Hepatocyte (in vitro differentiated cells): ENCODE results near the gene ZNF430. TPM values are rescaled to one million over a fixed set of nuclear protein-coding genes. Genes with fewer than 3 reads are reported as not detected.

Source experiments
- DNase-seq: peaks from one replicate; pipeline ENCODE4 v3.0.0-alpha.2; 2016; ENCODE audit warnings: low spot score
- H2AFZ ChIP-seq: fragments of 200-600 bp; sonication (generic); 2 replicates; pipeline ENCODE4 v1.6.0; 2016; ENCODE audit warnings: antibody characterized with exemption, mild to moderate bottlenecking
- H3K27ac ChIP-seq: fragments of 200-600 bp; sonication (generic); 2 replicates; pipeline ENCODE4 v1.5.1; 2016; ENCODE audit warnings: mild to moderate bottlenecking
- H3K27me3 ChIP-seq: fragments of 200-600 bp; sonication (generic); 2 replicates; pipeline ENCODE4 v1.6.1; 2016
- H3K36me3 ChIP-seq: fragments of 200-600 bp; sonication (generic); replicated peaks from 2 replicates; pipeline ENCODE4 v1.5.1; 2016; ENCODE audit warnings: low read depth; ENCODE audit not compliant: insufficient read depth
- H3K4me1 ChIP-seq: fragments of 200-600 bp; sonication (generic); 2 replicates; pipeline ENCODE4 v1.5.1; 2016; ENCODE audit warnings: mild to moderate bottlenecking, moderate library complexity; ENCODE audit not compliant: insufficient read depth
- H3K4me2 ChIP-seq: fragments of 200-600 bp; sonication (generic); 2 replicates; pipeline ENCODE4 v1.6.0; 2016
- H3K4me3 ChIP-seq: fragments of 200-600 bp; sonication (generic); 2 replicates; pipeline ENCODE4 v1.5.1; 2016; ENCODE audit warnings: mild to moderate bottlenecking
- H3K79me2 ChIP-seq: fragments of 200-600 bp; sonication (generic); 2 replicates; pipeline ENCODE4 v1.6.0; 2017; ENCODE audit warnings: mild to moderate bottlenecking
- H3K9me2 ChIP-seq: fragments of 200-600 bp; sonication (generic); replicated peaks from 2 replicates; pipeline ENCODE4 v1.6.0; 2017; ENCODE audit warnings: mild to moderate bottlenecking; ENCODE audit not compliant: insufficient read depth
- H3K9me3 ChIP-seq: fragments of 200-600 bp; sonication (generic); 2 replicates; pipeline ENCODE4 v1.5.1; 2016; ENCODE audit warnings: low read depth, mild to moderate bottlenecking
- H4K20me1 ChIP-seq: fragments of 200-600 bp; sonication (generic); 2 replicates; pipeline ENCODE4 v1.6.0; 2016; ENCODE audit warnings: mild to moderate bottlenecking; ENCODE audit not compliant: insufficient read depth, poor library complexity, severe bottlenecking
- EZH2 ChIP-seq: fragments of 200-600 bp; sonication (generic); IDR thresholded peaks from 2 replicates; pipeline ENCODE4 v1.6.1; 2016; ENCODE audit warnings: antibody characterized with exemption, mild to moderate bottlenecking, borderline replicate concordance
- EZH2phosphoT487 ChIP-seq: fragments of 200-600 bp; sonication (generic); IDR thresholded peaks from one replicate; pipeline ENCODE4 v1.6.1; 2018; ENCODE audit warnings: antibody characterized with exemption, mild to moderate bottlenecking, low read depth, moderate library complexity; ENCODE audit not compliant: unreplicated experiment, severe bottlenecking
- WGBS: methylation state at CpG from one replicate; pipeline ENCODE4 v1.1.6; 2016; ENCODE audit warnings: low lambda C conversion rate; ENCODE audit errors: missing lambda C conversion rate; 5-methylcytosine and 5-hydroxymethylcytosine counted together
- polyA plus RNA-seq: library from polyadenylated mRNA; unstranded; fragments of >200 nt; fragmentation: Nextera tagmentation; extraction: Ambion mirVana; gene quantifications from 2 replicates; pipeline ENCODE4 v1.2.1, GENCODE V29; 2016
- total RNA-seq: library from RNA; depleted of rRNA; stranded (reverse); fragments of >200 nt; gene quantifications from 2 replicates; pipeline ENCODE4 v1.2.3, GENCODE V29; 2014
- TF ChIP-seq, protein P1 (sequence below): fragments of 200-600 bp; sonication (generic); IDR thresholded peaks from 2 replicates; pipeline ENCODE4 v1.5.1; 2016; ENCODE audit warnings: antibody characterized with exemption, mild to moderate bottlenecking; ENCODE audit not compliant: poor library complexity

Gene ZNF430
- total and polyA plus RNA-seq, 2 experiments from 2014 or later: 7.9 to 9.9 TPM

DNA sequence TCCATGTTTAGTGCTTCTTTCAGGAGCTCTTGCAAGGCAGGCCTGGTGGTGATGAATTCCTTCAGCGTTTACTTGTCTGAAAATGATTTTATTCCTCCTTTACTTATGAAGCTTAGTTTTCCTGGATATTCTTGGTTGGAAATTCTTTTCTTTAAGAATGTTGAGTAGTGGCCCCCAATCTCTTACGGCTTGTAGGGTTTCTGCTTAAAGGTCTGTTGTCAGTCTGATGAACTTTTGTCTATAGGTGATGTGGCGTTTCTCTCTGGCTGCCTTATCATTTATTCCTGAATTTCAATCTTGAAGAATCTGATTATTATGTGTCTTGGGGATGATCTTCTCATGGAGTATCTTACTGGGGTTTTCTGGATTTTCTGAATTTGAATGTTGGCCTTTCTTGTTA is 26.0 kb downstream of the ZNF430 start:
- Histone ChIP-seq H2AFZ (no peak overlapping the region), H3K27ac (no peak overlapping the region), H3K79me2 (peaks cover 48% of the 10 kb centered on the region), H3K9me3 (peaks cover 17% of the 10 kb centered on the region), H3K27me3 (no peaks in the 10 kb centered on the region), H3K4me2 (no peak overlapping the region), H3K9me2 (no peaks in the 10 kb centered on the region), H4K20me1 (no peaks in the 10 kb centered on the region), H3K4me1 (no peaks in the 10 kb centered on the region), H3K36me3 (peaks cover 9% of the 10 kb centered on the region), H3K4me3 (no peak overlapping the region)
- DNase-seq: no peak
- 100% methylated on average over 3 of the region's 3 CpGs for WGBS
- TF ChIP-seq, protein P1, sequence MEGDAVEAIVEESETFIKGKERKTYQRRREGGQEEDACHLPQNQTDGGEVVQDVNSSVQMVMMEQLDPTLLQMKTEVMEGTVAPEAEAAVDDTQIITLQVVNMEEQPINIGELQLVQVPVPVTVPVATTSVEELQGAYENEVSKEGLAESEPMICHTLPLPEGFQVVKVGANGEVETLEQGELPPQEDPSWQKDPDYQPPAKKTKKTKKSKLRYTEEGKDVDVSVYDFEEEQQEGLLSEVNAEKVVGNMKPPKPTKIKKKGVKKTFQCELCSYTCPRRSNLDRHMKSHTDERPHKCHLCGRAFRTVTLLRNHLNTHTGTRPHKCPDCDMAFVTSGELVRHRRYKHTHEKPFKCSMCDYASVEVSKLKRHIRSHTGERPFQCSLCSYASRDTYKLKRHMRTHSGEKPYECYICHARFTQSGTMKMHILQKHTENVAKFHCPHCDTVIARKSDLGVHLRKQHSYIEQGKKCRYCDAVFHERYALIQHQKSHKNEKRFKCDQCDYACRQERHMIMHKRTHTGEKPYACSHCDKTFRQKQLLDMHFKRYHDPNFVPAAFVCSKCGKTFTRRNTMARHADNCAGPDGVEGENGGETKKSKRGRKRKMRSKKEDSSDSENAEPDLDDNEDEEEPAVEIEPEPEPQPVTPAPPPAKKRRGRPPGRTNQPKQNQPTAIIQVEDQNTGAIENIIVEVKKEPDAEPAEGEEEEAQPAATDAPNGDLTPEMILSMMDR: no peak
- TF ChIP-seq EZH2phosphoT487 (no peak), EZH2 (no peak)

DNA sequence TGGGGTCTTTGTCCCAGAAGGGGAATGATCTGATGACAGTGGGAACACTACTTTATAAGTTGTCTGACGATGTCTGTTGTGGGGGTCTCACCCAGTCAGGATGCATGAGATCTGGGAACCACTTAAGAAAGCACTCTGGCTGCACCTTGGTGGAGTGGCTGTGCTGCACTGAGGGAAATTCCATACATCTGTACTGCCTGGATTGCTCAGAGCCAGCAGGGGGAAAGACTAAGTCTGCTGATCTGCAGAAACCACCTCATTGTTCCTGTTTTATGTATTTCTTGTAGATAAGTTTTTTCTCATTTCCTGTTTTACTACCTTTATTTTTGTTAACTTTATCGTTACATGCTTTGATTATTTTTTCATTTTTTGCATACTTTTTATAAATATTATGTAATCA is 27.3 kb downstream of the ZNF430 start:
- DNase-seq: no peak
- Histone ChIP-seq H3K4me1 (no peaks in the 10 kb centered on the region), H3K9me3 (peaks cover 23% of the 10 kb centered on the region), H3K4me2 (no peak overlapping the region), H3K4me3 (no peak overlapping the region), H3K27me3 (no peaks in the 10 kb centered on the region), H4K20me1 (no peaks in the 10 kb centered on the region), H3K36me3 (peaks cover 9% of the 10 kb centered on the region), H3K9me2 (no peaks in the 10 kb centered on the region), H3K79me2 (peaks cover 38% of the 10 kb centered on the region), H2AFZ (no peak overlapping the region), H3K27ac (no peak overlapping the region)
- TF ChIP-seq EZH2phosphoT487 (no peak), EZH2 (no peak)
- TF ChIP-seq, protein P1: no peak
- WGBS: 93% methylated on average over 2 of the region's 2 CpGs

DNA sequence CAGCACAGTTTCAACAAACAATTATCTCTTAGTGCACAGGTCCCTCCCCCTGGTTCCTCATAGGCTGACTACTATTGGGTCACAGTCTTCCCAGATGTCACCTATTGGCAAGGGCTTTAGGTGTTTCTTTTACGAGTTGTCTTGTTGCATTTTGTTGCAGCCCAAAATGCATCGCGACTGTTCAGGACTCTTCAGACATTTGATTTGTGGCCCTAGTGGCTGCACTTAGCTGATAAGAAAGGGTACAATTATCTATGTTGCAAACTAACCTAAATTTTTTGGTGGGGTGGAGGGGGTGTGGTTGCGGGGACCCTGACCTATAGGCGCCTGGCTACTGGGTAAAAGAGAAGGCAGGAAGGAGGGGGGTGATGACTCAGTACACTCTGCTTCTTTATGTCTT is 32.4 kb downstream of the ZNF430 start:
- Histone ChIP-seq H3K4me3 (no peak overlapping the region), H3K9me3 (peaks cover 43% of the 10 kb centered on the region), H2AFZ (no peak overlapping the region), H3K27me3 (no peaks in the 10 kb centered on the region), H3K27ac (no peak overlapping the region), H3K4me2 (no peak overlapping the region), H3K36me3 (peaks cover 16% of the 10 kb centered on the region), H4K20me1 (no peaks in the 10 kb centered on the region), H3K9me2 (no peaks in the 10 kb centered on the region), H3K79me2 (no peaks in the 10 kb centered on the region), H3K4me1 (no peaks in the 10 kb centered on the region)
- 94% methylated on average over 5 of the region's 5 CpGs for WGBS
- TF ChIP-seq, protein P1: no peak
- TF ChIP-seq EZH2 (no peak), EZH2phosphoT487 (no peak)
- DNase-seq: no peak

DNA sequence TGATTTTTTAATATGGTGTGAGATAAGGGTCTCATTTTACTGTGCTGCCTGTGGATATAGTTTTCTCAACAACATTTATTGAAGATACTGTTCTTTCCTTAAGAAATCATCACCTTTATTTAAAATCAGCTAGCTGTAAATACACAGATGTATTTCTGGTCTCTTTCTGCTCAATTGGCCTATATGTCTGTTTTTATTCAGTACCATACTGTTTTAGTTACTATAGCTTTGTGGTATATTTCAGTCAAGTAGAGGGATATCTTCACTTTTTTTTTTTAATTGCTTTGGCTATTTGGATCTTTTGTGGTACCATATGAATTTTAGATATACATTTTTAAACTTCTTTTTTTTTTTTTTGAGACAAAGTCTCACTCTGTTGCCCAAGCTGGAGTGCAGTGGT is 44.9 kb downstream of the ZNF430 start:
- Histone ChIP-seq H4K20me1 (no peaks in the 10 kb centered on the region), H3K4me2 (no peak overlapping the region), H3K4me3 (no peak overlapping the region), H3K36me3 (no peaks in the 10 kb centered on the region), H3K27me3 (no peaks in the 10 kb centered on the region), H3K9me2 (no peaks in the 10 kb centered on the region), H3K27ac (no peak overlapping the region), H3K9me3 (peaks cover 13% of the 10 kb centered on the region), H3K79me2 (no peaks in the 10 kb centered on the region), H3K4me1 (no peaks in the 10 kb centered on the region), H2AFZ (no peak overlapping the region)
- TF ChIP-seq EZH2 (no peak), EZH2phosphoT487 (no peak)
- TF ChIP-seq, protein P1: no peak
- no peak for DNase-seq
